WTC11 (cell line): ENCODE measurements around the gene SNX21. TPM values are rescaled to one million over a fixed set of nuclear protein-coding genes. Genes with fewer than 3 reads are reported as not detected.

ENCODE experiments used
- ATAC-seq: fragments of 200-7000 bp; cut with Tn5 transposase; 2 replicates; pipeline ENCODE4 v1.10.0; 2021; ENCODE audit warnings: mild to moderate bottlenecking, moderate library complexity
- CTCF ChIA-PET: fragments of 300-600 bp; sonication (Branson Sonifier 250); formaldehyde crosslinking; loops from one replicate; lab custom pipeline; 2021; ENCODE audit warnings: antibody characterized with exemption; lab: Charles Lee
- POLR2A ChIA-PET: fragments of 350-600 bp; sonication (Branson Sonifier 250); formaldehyde crosslinking; loops from one replicate; lab custom pipeline; 2021; ENCODE audit warnings: antibody characterized with exemption; lab: Charles Lee
- DNase-seq: peaks from one replicate; pipeline ENCODE4 v3.0.0; 2021; ENCODE audit warnings: low spot score
- H3K27ac Mint-ChIP-seq: 2 replicates; pipeline ENCODE4 v1.8.0; 2021; ENCODE audit warnings: mixed read lengths
- H3K27me3 Mint-ChIP-seq: 2 replicates; pipeline ENCODE4 v1.8.0; 2021; ENCODE audit warnings: low read depth, mild to moderate bottlenecking, moderate library complexity, mixed read lengths
- H3K36me3 Mint-ChIP-seq: 2 replicates; pipeline ENCODE4 v1.8.0; 2021; ENCODE audit warnings: mixed read lengths
- H3K4me1 Mint-ChIP-seq: 2 replicates; pipeline ENCODE4 v1.8.0; 2022; ENCODE audit warnings: mixed read lengths
- H3K4me3 Mint-ChIP-seq: 2 replicates; pipeline ENCODE4 v1.8.0; 2021; ENCODE audit warnings: mild to moderate bottlenecking, moderate library complexity, mixed read lengths
- H3K9me3 Mint-ChIP-seq: 2 replicates; pipeline ENCODE4 v1.8.0; 2021; ENCODE audit warnings: mixed read lengths
- ARID4B ChIP-seq: sonication (generic); formaldehyde crosslinking; IDR thresholded peaks from 2 replicates; pipeline ENCODE4 v1.8.0; 2023; ENCODE audit warnings: missing genetic modification reagents, mild to moderate bottlenecking, borderline replicate concordance
- ATF2 ChIP-seq: sonication (generic); formaldehyde crosslinking; IDR thresholded peaks from 2 replicates; pipeline ENCODE4 v1.8.1; 2022; ENCODE audit warnings: low read depth, missing genetic modification reagents, borderline replicate concordance
- ETV6 ChIP-seq: sonication (generic); formaldehyde crosslinking; IDR thresholded peaks from 2 replicates; pipeline ENCODE4 v1.8.1; 2022; ENCODE audit warnings: mild to moderate bottlenecking, missing genetic modification reagents
- IRF2 ChIP-seq: sonication (generic); formaldehyde crosslinking; IDR thresholded peaks from 2 replicates; pipeline ENCODE4 v1.8.0; 2022; ENCODE audit warnings: low read depth, missing genetic modification reagents, borderline replicate concordance
- KAT7 ChIP-seq: sonication (generic); formaldehyde crosslinking; IDR thresholded peaks from 2 replicates; pipeline ENCODE4 v1.8.1; 2023; ENCODE audit warnings: missing genetic modification reagents, mild to moderate bottlenecking, borderline replicate concordance
- MLX ChIP-seq: sonication (generic); formaldehyde crosslinking; IDR thresholded peaks from 2 replicates; pipeline ENCODE4 v1.8.1; 2023; ENCODE audit warnings: mild to moderate bottlenecking, missing genetic modification reagents, moderate library complexity
- MYBL2 ChIP-seq: sonication (generic); formaldehyde crosslinking; IDR thresholded peaks from 2 replicates; pipeline ENCODE4 v1.8.1; 2023; ENCODE audit warnings: mild to moderate bottlenecking, moderate library complexity, missing genetic modification reagents
- NFYB ChIP-seq: sonication (generic); formaldehyde crosslinking; conservative IDR thresholded peaks from 2 replicates; pipeline ENCODE4 v1.8.0; 2022; ENCODE audit warnings: low read depth, missing genetic modification reagents
- PRDM15 ChIP-seq: sonication (generic); formaldehyde crosslinking; IDR thresholded peaks from 2 replicates; pipeline ENCODE4 v1.8.0; 2022; ENCODE audit warnings: missing genetic modification reagents
- ZBTB21 ChIP-seq: sonication (generic); formaldehyde crosslinking; IDR thresholded peaks from 2 replicates; pipeline ENCODE4 v1.8.1; 2023; ENCODE audit warnings: mild to moderate bottlenecking, missing genetic modification reagents, borderline replicate concordance
- ZNF138 ChIP-seq: sonication (generic); formaldehyde crosslinking; conservative IDR thresholded peaks from 2 replicates; pipeline ENCODE4 v1.8.1; 2022; ENCODE audit warnings: mild to moderate bottlenecking, moderate library complexity, missing genetic modification reagents
- ZNF423 ChIP-seq: fragments of 250-450 bp; sonication (Bioruptor Pico); IDR thresholded peaks from 2 replicates; pipeline ENCODE4 v2.1.2; 2022; ENCODE audit warnings: mild to moderate bottlenecking, moderate library complexity
- ZNF671 ChIP-seq: fragments of 250-450 bp; sonication (Bioruptor Pico); IDR thresholded peaks from 2 replicates; pipeline ENCODE4 v1.8.0; 2021; ENCODE audit warnings: mild to moderate bottlenecking
- total RNA-seq: library from RNA; stranded (reverse); gene quantifications from 3 replicates; pipeline ENCODE4 v1.2.3, GENCODE V29; 2021
- TF ChIP-seq, protein P1 (sequence below): sonication (generic); formaldehyde crosslinking; IDR thresholded peaks from 2 replicates; pipeline ENCODE4 v1.8.1; 2023; ENCODE audit warnings: mild to moderate bottlenecking, missing genetic modification reagents

Gene SNX21
- total RNA-seq, 1 experiment from 2014 or later = 17.9 TPM

GRCh38 chr20:45812157-45813005 is 21.2 kb upstream of the SNX21 start, which contains the start of gene UBE2C (continued):
- TF ChIP-seq ARID4B (CRISPR knock-in tag) (no peak; the same call in 1 of the 2 replicates), PRDM15 (no peak), ZNF423 (peak; percentile 52; the same call in 1 of the 2 replicates), ZNF138 (no peak), IRF2 (CRISPR knock-in tag) (no peak), MYBL2 (CRISPR knock-in tag) (peak; percentile 100), NFYB (CRISPR knock-in tag) (peak; percentile 98), ATF2 (CRISPR knock-in tag) (no peak), MLX (CRISPR knock-in tag) (no peak)
- TF ChIP-seq, protein P1, sequence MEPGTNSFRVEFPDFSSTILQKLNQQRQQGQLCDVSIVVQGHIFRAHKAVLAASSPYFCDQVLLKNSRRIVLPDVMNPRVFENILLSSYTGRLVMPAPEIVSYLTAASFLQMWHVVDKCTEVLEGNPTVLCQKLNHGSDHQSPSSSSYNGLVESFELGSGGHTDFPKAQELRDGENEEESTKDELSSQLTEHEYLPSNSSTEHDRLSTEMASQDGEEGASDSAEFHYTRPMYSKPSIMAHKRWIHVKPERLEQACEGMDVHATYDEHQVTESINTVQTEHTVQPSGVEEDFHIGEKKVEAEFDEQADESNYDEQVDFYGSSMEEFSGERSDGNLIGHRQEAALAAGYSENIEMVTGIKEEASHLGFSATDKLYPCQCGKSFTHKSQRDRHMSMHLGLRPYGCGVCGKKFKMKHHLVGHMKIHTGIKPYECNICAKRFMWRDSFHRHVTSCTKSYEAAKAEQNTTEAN (CRISPR knock-in tag) = no peak; the same call in 1 of the 2 replicates

GRCh38 chr20:45813006-45813340 is 20.6 kb upstream of the SNX21 start:
- no peak for TF ChIP-seq ZNF671 (CRISPR knock-in tag)
- TF ChIP-seq ATF2 (CRISPR knock-in tag) = no peak
- 0 out of 2 replicates have a peak, but pooled peaks have one; percentile 41 for TF ChIP-seq ETV6
- no peak for TF ChIP-seq KAT7 (CRISPR knock-in tag)
- TF ChIP-seq ZBTB21 (CRISPR knock-in tag) = no peak
- peaks cover 24% of the 10 kb centered on the region for H3K4me1 Mint-ChIP-seq
- H3K27me3 Mint-ChIP-seq = no peaks in the 10 kb centered on the region
- CTCF ChIA-PET = interaction anchor here (0.6 to 2.6 kb wide), 5 partner anchors 11 to 157 kb away, joined by 3 to 13 read pairs (median 4); partner anchors contain the start of genes CTSA and NEURL2
- peaks cover 62% of the 10 kb centered on the region for H3K36me3 Mint-ChIP-seq
- H3K27ac Mint-ChIP-seq = peak overlapping the region; percentile 85
- no peaks in the 10 kb centered on the region for H3K9me3 Mint-ChIP-seq
- ATAC-seq = peak; percentile 1; the same call in 1 of the 2 replicates
- H3K4me3 Mint-ChIP-seq = peak overlapping the region; percentile 99
- POLR2A ChIA-PET = interaction anchor here (0.8 to 1.4 kb wide), 3 partner anchors 14 to 121 kb away, joined by 3 read pairs; partner anchors contain the start of genes PCIF1 and PLTP
- DNase-seq = no peak
